Glomerular endothelial cell (primary cell): ENCODE results near the gene SLC25A28. TPM values are rescaled to one million over a fixed set of nuclear protein-coding genes. Genes with fewer than 3 reads are reported as not detected.

Source experiments
- DNase-seq: peaks from one replicate; pipeline ENCODE4 v3.0.0-alpha.2; 2011; ENCODE audit warnings: low read depth, low spot score; ENCODE audit errors: extremely low read depth
- total RNA-seq: library from RNA; depleted of rRNA; stranded (reverse); fragments of >200 nt; gene quantifications from 2 replicates; pipeline ENCODE4 v1.2.3, GENCODE V29; 2015

Gene SLC25A28
- total RNA-seq, 1 donor from 2014 or later, result 16.2 TPM

GRCh38 chr10:99593312-99593711 lies 26.9 kb downstream of the SLC25A28 start:
- no peak for DNase-seq

DNA sequence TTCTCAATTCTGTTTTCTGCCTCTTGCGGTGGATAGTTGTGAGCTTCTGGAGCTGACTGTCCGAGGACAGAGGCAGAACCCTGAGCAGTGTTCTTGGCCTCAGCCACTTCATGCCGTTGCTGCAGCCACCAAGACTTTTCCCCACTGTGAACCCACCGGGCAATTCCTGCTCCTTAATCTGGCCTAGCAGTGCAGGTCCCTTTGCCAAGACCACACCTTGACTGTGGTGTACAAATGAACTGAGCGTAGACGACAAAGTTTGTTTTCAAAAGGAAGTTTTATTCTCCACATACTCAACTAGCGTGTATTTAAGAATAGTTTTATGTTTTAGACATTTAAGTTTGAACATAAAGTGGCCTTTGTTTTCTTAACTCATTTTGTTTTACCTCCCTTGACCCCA lies 29.4 kb downstream of the SLC25A28 start:
- no peak for DNase-seq

DNA sequence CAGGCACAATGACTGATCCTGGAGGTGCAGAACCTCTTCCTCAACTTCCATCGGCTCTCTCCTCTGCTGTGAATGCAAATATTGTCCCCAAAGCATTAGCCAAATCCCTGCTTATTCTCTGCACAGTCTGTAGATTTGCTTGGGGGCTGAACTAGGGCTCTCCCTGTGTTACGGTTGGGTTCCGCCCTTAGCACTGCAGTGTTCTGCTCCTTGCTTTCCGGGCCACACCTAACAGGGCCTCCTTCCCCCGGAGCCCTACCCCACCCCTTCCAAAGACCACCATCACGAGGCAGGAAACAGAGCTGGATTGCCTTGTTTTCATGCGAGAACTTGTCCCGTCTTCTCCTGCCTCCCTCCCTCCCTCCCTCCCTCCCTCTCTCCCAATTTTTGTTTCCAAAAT lies 36.6 kb downstream of the SLC25A28 start:
- no peak for DNase-seq

- DNase-seq, result no peak
These were observed 37.9 kb downstream of the SLC25A28 start for GRCh38 chr10:99582255-99582770.

DNA sequence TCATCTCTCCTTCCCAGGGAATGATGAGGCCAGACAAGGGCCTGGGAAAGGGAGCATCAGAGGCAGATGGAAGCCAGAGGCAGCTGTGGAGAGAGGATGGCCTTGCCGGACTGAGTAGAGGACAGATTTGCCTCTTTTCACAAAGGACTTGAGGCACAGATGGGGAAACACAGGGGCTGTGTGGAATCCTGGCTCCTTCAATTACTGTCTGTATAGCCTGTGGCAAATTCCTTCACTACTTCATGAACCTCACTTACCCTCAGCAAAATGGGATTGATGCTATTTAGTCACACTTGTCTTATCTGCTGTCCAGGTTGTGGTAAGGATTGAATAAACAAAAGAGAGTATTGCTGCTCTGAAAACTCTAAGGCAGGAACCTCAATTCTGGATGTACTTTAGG lies 40.3 kb downstream of the SLC25A28 start:
- DNase-seq, result no peak

- DNase-seq, result no peak
These were observed 46.4 kb downstream of the SLC25A28 start for GRCh38 chr10:99573790-99574189.

DNA sequence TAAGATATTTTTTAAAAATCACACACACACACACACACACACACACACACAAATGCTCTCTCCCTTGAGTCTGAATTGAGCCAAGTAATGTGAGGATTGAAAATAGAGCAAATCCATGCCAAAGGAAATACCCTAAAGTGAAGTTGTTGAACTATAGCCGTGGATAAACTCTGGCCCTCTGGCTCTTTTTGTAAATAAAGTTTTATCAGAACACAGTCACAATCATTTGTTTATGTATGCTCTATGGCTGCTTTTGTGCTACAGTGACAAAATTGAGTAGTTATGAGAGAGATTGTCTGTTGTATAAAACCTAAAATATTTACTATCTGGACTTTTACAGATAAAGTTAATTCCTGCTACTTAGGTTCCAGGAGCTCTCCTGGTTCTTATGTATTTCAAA lies 48.4 kb downstream of the SLC25A28 start:
- DNase-seq, result no peak

- DNase-seq, result no peak
These were observed 50.3 kb downstream of the SLC25A28 start for GRCh38 chr10:99569961-99570360.

GRCh38 chr10:99569253-99569939 lies 50.8 kb downstream of the SLC25A28 start:
- DNase-seq, result no peak

GRCh38 chr10:99565166-99565565 lies 55.1 kb downstream of the SLC25A28 start:
- no peak for DNase-seq

GRCh38 chr10:99564361-99564760 lies 55.9 kb downstream of the SLC25A28 start:
- no peak for DNase-seq

- DNase-seq, result no peak
These were observed 57.6 kb downstream of the SLC25A28 start for GRCh38 chr10:99562631-99563030.

Other genes with a start within 250 kb of the SLC25A28 start
- gene GOT1, start 189.8 kb downstream of the SLC25A28 start, total RNA-seq, result 14.4 and 22.1 TPM in 2 replicates
- not detected in 2 replicates for gene NKX2-3, start 87.5 kb downstream of the SLC25A28 start, total RNA-seq
- gene ENTPD7, start 39.1 kb upstream of the SLC25A28 start, total RNA-seq, result 15.4 and 20.7 TPM in 2 replicates
- 20.3 and 32.6 TPM in 2 replicates for gene COX15, start 111.7 kb upstream of the SLC25A28 start, total RNA-seq
- gene CUTC, start 111.8 kb upstream of the SLC25A28 start, total RNA-seq, result 10.2 and 13.1 TPM in 2 replicates
- 0.10 and 0.70 TPM in 2 replicates for gene ABCC2, start 162.2 kb upstream of the SLC25A28 start, total RNA-seq